GM12865 (cell line): ENCODE results near the gene ARNT2.

ENCODE experiments used
- DNase-seq: peaks from one replicate; pipeline ENCODE4 v3.0.0; 2010; ENCODE audit warnings: low read depth
- H3K4me3 ChIP-seq: 2 replicates; pipeline ENCODE4 v1.5.1; 2011; ENCODE audit warnings: mild to moderate bottlenecking, low read depth, low read length, control low read depth
- TF ChIP-seq, protein P1 (sequence below): IDR thresholded peaks from 2 replicates; pipeline ENCODE4 v1.5.1; 2011; ENCODE audit warnings: low read length, control low read depth, low read depth, inconsistent platforms; ENCODE audit not compliant: insufficient read depth; ENCODE audit errors: missing control alignments

Gene ARNT2

DNA sequence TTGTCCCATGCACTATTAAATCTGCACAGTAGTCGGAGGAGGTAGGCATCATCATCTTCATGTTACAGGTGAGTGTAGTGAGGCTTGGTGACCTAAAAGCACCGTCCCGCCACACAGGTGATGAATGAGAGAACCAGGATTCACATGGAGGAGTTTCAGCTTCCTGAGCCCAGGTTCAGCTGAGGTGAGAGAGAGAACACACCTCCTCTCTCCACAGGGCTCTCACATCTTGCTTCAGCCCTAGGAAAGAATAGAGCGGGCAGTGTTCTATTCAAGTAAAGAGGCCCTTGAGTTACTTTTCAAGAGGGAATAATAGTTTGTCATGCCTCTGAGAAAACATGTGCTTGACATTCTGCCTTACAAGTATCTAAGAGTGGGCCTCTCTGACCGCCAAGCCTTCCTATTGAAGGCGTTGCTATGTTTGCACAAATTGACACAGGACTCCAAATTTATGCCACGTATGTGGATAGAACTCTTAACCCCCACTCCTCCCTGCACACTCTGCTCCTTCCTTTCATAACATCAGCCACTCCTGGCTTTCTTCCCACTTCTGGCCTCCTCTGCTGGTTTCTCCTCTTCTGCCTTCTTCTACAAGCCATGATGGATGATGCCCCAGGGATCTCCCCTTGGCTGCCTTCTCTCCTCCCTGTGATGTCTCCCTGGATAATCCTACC lies 152.6 kb downstream of the ARNT2 start:
- no peak for DNase-seq
- H3K4me3 ChIP-seq: no peak overlapping the region
- TF ChIP-seq, protein P1, sequence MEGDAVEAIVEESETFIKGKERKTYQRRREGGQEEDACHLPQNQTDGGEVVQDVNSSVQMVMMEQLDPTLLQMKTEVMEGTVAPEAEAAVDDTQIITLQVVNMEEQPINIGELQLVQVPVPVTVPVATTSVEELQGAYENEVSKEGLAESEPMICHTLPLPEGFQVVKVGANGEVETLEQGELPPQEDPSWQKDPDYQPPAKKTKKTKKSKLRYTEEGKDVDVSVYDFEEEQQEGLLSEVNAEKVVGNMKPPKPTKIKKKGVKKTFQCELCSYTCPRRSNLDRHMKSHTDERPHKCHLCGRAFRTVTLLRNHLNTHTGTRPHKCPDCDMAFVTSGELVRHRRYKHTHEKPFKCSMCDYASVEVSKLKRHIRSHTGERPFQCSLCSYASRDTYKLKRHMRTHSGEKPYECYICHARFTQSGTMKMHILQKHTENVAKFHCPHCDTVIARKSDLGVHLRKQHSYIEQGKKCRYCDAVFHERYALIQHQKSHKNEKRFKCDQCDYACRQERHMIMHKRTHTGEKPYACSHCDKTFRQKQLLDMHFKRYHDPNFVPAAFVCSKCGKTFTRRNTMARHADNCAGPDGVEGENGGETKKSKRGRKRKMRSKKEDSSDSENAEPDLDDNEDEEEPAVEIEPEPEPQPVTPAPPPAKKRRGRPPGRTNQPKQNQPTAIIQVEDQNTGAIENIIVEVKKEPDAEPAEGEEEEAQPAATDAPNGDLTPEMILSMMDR: no peak

DNA sequence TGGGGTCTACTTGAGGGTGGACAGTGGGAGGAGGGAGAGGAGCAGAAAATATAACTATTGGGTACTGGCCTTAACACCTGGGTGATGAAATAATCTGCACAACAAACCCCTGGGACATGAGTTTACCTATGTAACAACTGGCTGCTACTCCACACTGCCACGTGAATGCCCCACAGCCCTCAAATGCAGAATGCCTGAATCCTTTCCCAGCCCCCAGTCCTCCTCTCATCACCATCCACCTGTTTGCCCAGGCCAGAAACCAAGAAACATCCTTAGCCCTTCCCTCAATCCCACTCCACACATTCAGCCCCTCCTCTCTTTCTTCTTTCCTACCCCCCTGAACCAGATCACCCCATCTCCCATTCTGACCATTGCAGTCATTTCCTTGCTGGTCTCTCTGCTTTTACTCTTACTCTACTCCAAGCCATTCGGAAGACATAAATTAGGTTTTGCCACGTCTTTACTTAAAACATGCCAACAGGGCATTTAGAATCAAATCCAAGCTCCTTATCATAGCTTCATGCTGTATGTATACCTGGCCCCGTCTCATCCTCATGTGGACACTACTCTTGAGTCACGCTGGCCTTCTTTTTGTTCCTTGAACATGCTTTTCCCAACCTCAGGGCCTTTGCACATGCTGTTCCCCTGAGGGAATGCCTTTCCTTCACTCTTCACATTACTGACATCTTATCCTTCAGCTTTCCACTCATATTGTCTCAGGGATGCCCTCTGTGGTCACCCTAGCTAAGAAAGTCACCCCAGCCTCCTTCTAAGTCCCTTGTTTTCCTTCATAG lies 153.5 kb downstream of the ARNT2 start:
- no peak overlapping the region for H3K4me3 ChIP-seq
- TF ChIP-seq, protein P1: no peak
- no peak for DNase-seq

DNA sequence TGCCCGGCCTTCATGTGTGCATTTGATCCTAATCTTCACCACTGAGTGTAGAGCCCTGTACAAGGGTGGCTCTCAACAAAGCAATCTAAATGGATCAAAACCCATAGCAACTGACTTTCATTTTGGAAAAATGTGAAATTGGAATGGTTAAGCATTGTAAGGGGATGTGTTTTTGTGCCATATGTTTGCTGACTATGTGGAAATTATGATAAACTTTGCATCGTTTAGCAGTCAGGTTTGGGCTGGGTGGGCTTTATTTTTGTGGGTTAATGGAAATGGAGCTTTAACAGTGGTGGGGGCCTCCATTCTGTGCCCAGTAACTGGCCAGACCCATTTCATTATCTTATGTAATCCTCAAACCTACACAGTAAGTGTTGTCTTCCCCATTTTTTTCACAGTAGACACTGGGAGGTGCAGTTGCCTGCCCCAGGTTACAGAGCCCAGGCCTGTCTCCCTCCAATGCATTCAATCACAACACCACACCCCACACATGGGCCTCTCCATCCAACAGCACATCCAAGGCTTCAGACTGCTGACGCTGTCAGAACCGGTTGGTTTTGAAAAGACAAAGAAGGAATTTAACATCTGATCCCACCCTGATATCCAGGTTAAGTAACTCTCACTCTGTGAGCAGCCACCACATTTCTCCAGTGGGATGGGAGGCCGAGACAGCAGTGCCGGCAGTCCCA lies 154.6 kb downstream of the ARNT2 start:
- DNase-seq: no peak
- H3K4me3 ChIP-seq: no peak overlapping the region
- TF ChIP-seq, protein P1: no peak

DNA sequence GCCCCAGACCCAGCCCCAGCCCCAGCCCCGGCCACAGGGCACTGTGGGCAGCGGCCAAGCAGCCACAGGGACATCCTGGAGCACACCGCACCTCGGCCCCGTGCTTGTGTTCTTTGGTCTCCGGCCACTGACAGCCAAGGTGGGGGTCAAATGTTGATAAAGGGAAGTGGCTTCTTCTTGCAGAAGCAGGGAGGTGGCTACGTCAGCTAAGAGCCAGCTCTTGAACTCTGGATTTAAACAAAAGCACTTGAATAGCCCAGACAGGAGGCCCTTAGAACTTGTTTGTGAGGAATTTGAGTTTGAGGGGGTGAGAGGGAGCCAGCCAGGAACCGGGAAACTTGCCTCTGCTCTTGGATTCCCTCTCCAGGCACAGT lies 155.1 kb downstream of the ARNT2 start:
- DNase-seq: no peak
- TF ChIP-seq, protein P1: no peak
- no peak overlapping the region for H3K4me3 ChIP-seq

DNA sequence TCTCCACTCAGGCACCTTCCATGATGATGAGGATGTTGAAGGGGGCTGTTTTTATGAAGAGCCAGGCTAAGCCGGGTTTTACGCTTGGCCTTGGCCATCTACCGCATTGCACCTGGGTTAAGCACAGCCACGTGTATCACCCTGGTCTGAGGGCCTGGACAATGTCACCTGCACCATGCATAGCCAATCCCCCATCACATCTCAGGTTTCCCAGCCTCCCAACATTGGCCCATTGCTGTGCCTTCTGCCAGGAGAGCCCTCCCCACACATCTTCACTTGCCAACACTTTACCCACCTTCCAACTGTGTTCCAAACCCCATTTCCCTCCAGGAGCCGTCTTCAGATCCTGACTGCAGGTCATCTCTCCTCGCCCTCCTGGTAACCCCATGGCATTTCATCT lies 155.6 kb downstream of the ARNT2 start:
- no peak overlapping the region for H3K4me3 ChIP-seq
- TF ChIP-seq, protein P1: no peak
- DNase-seq: no peak

DNA sequence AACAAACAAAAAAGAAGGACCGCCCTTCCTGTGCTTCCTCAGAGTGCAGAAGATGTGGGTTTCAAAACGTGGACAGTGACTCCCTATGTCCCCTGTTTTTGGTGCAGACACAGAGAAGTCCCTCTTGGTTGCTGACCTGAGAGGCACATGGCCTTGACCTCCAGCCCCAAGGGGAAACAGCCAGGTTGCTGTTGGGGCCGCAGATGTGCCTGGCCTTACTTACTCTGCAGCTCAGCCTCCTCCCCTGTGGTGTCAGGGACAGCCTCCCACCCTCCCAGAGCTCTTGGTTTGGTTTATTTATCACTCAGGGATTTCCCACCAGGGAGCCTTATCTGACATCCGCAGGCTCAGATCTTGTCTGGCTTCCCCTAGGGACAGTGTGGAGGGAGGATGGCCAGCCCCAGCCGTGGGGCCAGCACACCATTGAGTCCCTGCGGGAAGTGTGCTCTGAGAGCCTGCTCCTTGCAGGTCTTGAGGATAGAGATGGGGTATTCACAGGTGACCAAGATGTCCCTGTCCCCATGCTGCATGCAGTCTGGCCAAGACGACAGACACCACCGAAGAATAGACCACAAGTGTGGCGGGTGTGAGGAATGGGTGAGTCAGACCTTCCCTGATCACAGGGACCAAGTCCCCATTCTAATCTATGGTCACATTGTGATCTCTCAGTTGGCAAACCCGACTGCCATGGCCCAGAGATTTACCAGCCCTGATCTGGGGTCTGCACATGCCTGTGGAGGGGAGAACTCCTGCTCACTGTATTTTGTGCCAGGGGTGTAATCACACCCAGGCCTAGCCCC lies 156.6 kb downstream of the ARNT2 start:
- no peak overlapping the region for H3K4me3 ChIP-seq
- no peak for DNase-seq
- TF ChIP-seq, protein P1: no peak
